ENCODE measurements around the gene OR2A7.
"Not testable (repeated sequence)": the region's sequence is repeated elsewhere in the genome, so short reads cannot be mapped to it uniquely, and the experiment has no call there.

DNA sequence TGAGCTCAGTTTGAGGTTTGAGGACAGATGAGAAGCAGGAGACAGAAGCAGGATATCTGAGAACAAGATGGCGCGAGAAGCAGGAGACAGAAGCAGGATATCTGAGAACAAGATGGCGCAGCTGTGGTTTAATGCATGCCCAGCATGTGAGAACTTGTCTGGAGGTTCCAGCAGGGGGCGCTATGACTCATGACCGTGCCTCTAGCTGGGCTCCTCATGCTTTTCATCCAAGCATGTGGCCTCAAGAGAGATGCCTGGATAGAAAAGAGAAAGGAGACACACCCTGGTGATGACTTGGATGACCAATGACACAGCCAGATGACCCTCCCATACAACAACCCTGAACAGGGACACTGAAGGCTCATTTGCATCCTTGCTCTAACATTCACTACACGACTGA, 15.4 kb upstream of the OR2A7 start:
- not testable (repeated sequence) for TF ChIP-seq POLR2A (IDR thresholded peaks at IDR 0.05; ENCODE audit: low read depth, low read length); POLR2AphosphoS5 (IDR thresholded peaks at IDR 0.05; ENCODE audit: low read depth, low read length); TAF1 (IDR thresholded peaks at IDR 0.05; ENCODE audit: borderline replicate concordance, low read depth, low read length)

Data from GM12892 (cell line).